ENCODE results near the gene MON1A. TPM values are rescaled to one million over a fixed set of nuclear protein-coding genes. Genes with fewer than 3 reads are reported as not detected.
"Not testable (repeated sequence)": the region's sequence is repeated elsewhere in the genome, so short reads cannot be mapped to it uniquely, and the experiment has no call there.

Gene MON1A
- total RNA-seq, 1 donor from 2014 or later, result 15.5 TPM

DNA sequence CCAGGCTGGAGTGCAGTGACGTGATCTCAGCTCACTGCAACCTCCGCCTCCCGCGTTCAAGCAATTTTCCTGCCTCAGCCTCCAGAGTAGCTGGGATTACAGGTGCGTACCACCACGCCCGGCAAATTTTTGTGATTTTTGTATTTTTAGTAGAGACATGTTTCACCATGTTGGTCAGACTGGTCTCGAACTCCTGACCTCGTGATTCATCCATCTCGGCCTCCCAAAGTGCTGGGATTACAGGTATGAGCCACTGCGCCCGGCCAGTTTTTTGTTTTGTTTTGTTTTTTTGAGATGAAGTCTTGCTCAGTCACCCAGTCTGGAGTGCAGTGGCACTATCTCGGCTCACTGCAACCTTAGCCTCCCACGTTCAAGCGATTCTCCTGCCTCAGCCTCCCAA is 2.7 kb upstream of the MON1A start:
- H3K27me3 Mint-ChIP-seq (ENCODE audit: insufficient read depth); H3K9me3 Mint-ChIP-seq; intact Hi-C loops (cut with micrococcal nuclease); H3K27ac Mint-ChIP-seq; DNase-seq (ENCODE audit: low spot score); H3K4me3 Mint-ChIP-seq; H3K36me3 Mint-ChIP-seq (ENCODE audit: low read depth): not testable (repeated sequence)
- H3K4me1 Mint-ChIP-seq (ENCODE audit: low read depth), result peaks cover 16% of the 10 kb centered on the region

DNA sequence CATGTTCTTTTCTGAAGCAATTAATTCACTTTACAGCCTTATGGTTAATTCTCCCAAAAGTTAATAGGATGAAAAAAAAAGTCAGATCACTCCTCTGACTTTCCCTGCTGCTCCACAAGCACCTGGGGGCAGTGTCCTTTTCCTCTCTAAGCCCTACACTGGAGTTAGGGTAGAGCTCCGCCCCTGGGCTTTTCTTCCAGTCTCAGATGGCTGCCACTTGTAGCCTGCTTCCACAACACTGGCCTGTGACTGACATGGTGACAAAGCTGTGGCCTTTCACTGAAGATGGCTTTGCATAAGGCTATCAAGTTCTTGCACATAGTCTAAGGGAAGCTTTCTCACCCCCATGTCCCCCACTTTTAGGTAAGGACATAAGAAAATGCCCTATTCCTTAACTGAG is 1.3 kb upstream of the MON1A start:
- Mint-ChIP-seq H3K36me3 (ENCODE audit: low read depth) (peaks cover 3% of the 10 kb centered on the region), H3K4me1 (ENCODE audit: low read depth) (peaks cover 20% of the 10 kb centered on the region), H3K27ac (no peak overlapping the region), H3K4me3 (no peak overlapping the region), H3K27me3 (ENCODE audit: insufficient read depth) (no peaks in the 10 kb centered on the region), H3K9me3 (no peaks in the 10 kb centered on the region)
- no peak for DNase-seq (ENCODE audit: low spot score)
- intact Hi-C loops (cut with micrococcal nuclease), result no loop called here

DNA sequence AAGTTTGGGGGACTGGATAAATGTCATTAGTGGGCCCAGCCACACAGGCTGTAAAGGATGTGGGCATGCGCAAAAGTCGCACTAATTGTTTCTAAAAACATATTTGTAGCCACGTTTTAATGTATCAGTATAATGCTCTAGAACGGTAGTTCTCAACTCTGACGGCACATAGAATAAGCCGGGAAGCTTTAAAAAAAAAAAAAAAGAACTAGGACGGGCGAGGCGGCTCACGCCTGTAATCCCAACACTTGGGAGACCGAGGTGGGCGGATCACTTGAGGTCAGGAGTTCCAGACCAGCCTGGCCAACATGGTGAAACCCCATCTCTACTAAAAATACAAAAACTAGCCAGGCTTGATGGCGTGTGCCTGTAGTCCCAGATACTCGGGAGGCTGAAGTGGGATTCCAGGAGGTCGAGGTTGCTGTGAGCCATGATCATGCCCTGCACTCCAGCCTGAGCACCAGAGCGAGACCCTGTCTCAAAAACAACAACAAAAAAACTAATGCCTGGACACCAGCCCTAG is 618 bp upstream of the MON1A start:
- Mint-ChIP-seq H3K27me3 (ENCODE audit: insufficient read depth) (no peaks in the 10 kb centered on the region), H3K27ac (peak overlapping the region; percentile 81), H3K4me3 (peak overlapping the region; percentile 90), H3K9me3 (no peaks in the 10 kb centered on the region), H3K4me1 (ENCODE audit: low read depth) (peaks cover 21% of the 10 kb centered on the region), H3K36me3 (ENCODE audit: low read depth) (peaks cover 3% of the 10 kb centered on the region)
- DNase-seq (ENCODE audit: low spot score), result no peak
- intact Hi-C loops (cut with micrococcal nuclease), result no loop called here

DNA sequence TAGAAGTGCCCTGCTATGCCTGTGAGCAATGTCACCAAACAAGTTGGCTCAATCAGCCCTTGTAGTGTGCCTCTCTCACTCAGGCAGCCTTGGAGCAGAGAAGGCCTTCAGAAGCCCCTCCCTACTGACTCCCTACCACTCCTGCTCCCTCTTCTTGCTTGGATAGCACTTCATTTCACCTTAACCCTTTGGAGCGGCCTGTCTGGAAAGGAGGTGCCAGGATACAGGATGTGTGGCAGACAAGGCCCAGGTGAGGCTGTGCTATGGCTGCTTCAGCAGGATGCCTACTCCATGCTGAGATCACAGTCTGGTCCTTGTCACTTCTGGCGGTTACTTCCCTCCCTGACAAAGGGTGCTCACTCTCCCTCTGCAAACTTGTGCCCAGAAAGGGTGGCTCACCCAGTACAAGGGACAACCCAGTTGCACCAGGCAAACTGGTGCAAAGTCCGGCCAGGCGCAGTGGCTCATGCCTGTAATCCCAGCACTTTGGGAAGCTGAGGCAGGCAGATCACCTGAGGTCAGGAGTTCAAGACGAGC is 1.1 kb downstream of the MON1A start:
- intact Hi-C loops (cut with micrococcal nuclease), result loop anchor here (1.0 to 2.0 kb wide), 8 partner anchors 12 to 364 kb away; partner anchors contain the start of genes IFRD2, INKA1, IP6K1 and MST1R
- Mint-ChIP-seq H3K4me1 (ENCODE audit: low read depth) (peaks cover 21% of the 10 kb centered on the region), H3K4me3 (peak overlapping the region; percentile 90), H3K9me3 (no peaks in the 10 kb centered on the region), H3K36me3 (ENCODE audit: low read depth) (peaks cover 3% of the 10 kb centered on the region), H3K27me3 (ENCODE audit: insufficient read depth) (no peaks in the 10 kb centered on the region), H3K27ac (no peak overlapping the region)
- no peak for DNase-seq (ENCODE audit: low spot score)

DNA sequence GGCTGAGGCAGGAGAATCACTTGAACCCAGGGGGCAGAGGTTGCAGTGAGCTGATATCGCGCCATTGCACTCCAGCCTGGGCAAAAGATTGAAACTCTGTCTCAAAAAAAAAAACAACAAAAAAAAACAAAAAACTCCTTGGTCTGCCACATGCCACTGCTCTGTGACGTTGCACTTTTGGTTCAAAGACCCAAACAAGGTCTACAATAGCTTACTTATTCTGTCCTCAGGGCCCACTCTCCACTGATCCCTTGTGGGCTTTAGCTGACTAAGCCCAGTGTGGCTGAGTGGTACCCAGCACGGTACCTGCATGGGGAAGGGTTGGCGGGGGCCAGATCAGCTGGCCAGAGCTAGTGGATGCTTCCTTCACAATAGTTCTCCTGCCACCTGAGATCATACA is 1.8 kb downstream of the MON1A start:
- Mint-ChIP-seq H3K9me3 (no peaks in the 10 kb centered on the region), H3K4me1 (ENCODE audit: low read depth) (peaks cover 21% of the 10 kb centered on the region), H3K27me3 (ENCODE audit: insufficient read depth) (no peaks in the 10 kb centered on the region), H3K4me3 (peak overlapping the region; percentile 90), H3K27ac (no peak overlapping the region), H3K36me3 (ENCODE audit: low read depth) (peaks cover 3% of the 10 kb centered on the region)
- DNase-seq (ENCODE audit: low spot score), result no peak
- intact Hi-C loops (cut with micrococcal nuclease), result loop anchor here (2.0 kb wide), 2 partner anchors 71 to 125 kb away; partner anchors contain the start of genes INKA1 and TRAIP

DNA sequence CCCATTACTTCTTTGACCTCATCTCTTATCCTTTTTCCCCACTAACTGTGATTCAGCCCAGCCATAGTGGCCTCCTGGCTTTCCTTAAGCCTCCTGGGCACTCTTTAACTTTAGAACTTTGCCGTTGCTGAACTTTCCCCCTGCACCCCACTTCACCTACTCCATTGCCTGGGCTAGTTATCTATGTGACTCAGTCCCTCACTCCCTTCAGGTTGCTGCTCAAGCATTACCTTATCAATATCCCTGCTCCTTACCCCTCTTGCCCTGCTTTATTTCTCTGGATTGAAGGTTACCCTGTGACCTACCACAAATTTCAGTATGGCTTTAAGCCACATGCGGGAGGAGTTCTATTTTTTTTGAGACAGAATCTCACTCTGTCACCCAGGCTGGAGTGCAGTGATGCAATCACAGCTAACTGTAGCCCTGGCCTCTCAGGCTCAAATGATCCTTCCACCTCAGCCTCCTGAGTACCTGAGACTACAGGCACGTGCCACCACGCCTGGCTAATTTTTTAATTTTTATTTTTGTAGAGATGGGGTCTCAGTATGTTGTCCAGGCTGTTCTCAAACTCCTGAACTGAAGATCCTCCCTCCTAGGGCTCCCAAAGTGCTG is 3.4 kb downstream of the MON1A start:
- no peak overlapping the region for H3K27ac Mint-ChIP-seq
- no peak for DNase-seq (ENCODE audit: low spot score)
- intact Hi-C loops (cut with micrococcal nuclease), result no loop called here
- H3K4me3 Mint-ChIP-seq, result no peak overlapping the region
- H3K4me1 Mint-ChIP-seq (ENCODE audit: low read depth), result peaks cover 19% of the 10 kb centered on the region
- H3K27me3 Mint-ChIP-seq (ENCODE audit: insufficient read depth), result no peaks in the 10 kb centered on the region
- H3K36me3 Mint-ChIP-seq (ENCODE audit: low read depth), result peaks cover 3% of the 10 kb centered on the region
- no peaks in the 10 kb centered on the region for H3K9me3 Mint-ChIP-seq

DNA sequence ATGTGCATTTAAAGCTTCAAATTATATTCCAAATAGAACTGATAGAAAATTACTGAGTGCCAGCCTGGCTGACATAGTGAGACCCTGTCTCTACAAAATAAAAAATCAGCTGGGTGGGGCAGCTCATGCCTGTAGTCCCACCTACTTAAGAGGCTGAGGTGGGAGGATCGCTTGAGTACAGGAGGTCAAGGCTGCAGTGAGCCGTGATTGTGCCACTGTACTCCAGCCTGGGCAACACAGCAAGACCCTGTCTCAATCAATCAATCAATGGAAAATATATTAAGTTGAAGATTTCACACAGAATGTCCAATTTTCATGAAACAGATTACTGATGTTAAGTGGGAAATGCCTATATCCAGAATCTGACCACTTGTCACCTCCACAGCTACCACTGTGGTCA is 4.1 kb downstream of the MON1A start:
- no peak for DNase-seq (ENCODE audit: low spot score)
- no peaks in the 10 kb centered on the region for H3K27me3 Mint-ChIP-seq (ENCODE audit: insufficient read depth)
- peaks cover 16% of the 10 kb centered on the region for H3K4me1 Mint-ChIP-seq (ENCODE audit: low read depth)
- no peak overlapping the region for H3K4me3 Mint-ChIP-seq
- peaks cover 3% of the 10 kb centered on the region for H3K36me3 Mint-ChIP-seq (ENCODE audit: low read depth)
- no peaks in the 10 kb centered on the region for H3K9me3 Mint-ChIP-seq
- intact Hi-C loops (cut with micrococcal nuclease), result no loop called here
- H3K27ac Mint-ChIP-seq, result no peak overlapping the region

DNA sequence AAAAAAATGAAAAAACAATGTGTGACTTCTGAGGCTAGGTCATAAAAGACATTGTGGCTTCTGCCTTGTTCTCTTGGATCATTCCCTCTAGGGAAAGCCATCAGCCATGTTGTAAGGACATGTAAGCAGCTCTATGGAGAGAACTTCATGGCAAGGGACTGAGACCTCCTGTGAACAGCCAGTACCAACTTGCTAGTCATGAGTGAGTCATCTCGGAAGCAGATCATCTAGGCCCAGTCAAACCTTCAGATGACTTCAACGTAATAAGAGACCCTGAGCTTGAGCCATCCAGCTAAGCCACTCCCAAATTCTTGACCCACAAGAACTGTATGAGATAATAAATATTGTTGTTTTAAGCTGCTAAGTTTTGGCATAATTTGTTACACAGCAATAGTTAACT is 4.9 kb downstream of the MON1A start:
- intact Hi-C loops (cut with micrococcal nuclease), result no loop called here
- H3K4me1 Mint-ChIP-seq (ENCODE audit: low read depth), result peaks cover 9% of the 10 kb centered on the region
- no peak overlapping the region for H3K27ac Mint-ChIP-seq

DNA sequence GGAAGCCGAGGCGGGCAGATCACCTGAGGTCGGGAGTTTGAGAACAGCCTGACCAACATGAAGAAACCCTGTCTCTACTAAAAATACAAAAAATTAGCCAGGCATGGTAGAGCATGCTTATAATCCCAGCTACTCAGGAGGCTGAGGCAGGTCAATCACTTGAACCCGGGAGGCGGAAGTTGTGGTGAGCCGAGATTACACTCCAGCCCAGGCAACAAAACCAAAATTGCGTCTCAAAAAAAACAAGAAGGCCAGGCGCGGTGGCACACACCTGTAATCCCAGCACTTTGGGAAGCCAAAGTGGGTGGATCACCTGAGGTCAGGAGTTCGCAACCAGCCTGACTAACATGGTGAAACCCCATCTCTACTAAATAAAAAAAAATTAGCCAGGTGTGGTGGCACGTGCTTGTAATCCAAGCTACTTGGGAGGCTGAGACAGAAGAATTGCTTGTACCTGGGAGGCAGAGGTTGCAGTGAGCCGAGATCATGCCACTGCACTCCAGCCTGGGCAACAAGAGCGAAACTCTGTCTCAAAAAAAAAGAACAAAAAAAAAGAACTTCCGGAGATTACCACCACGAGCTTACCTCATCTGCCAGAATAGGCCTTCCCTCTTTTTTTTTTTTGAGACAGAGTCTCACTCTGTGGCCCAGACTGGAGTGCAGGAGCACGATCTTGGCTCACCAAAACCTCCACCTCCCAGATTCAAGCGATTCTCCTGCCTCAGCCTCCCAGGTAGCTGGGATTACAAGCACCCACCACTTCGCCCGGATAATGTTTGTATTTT is 11.6 kb downstream of the MON1A start:
- H3K27ac Mint-ChIP-seq; DNase-seq (ENCODE audit: low spot score); H3K36me3 Mint-ChIP-seq (ENCODE audit: low read depth); H3K9me3 Mint-ChIP-seq; H3K4me3 Mint-ChIP-seq; intact Hi-C loops (cut with micrococcal nuclease); H3K27me3 Mint-ChIP-seq (ENCODE audit: insufficient read depth); H3K4me1 Mint-ChIP-seq (ENCODE audit: low read depth): not testable (repeated sequence)

More for the DNA sequence above, 4.9 kb downstream of the MON1A start:
- DNase-seq (ENCODE audit: low spot score), result no peak
- Mint-ChIP-seq H3K36me3 (ENCODE audit: low read depth) (peaks cover 3% of the 10 kb centered on the region), H3K27me3 (ENCODE audit: insufficient read depth) (no peaks in the 10 kb centered on the region), H3K4me3 (no peak overlapping the region), H3K9me3 (no peaks in the 10 kb centered on the region)

DNA sequence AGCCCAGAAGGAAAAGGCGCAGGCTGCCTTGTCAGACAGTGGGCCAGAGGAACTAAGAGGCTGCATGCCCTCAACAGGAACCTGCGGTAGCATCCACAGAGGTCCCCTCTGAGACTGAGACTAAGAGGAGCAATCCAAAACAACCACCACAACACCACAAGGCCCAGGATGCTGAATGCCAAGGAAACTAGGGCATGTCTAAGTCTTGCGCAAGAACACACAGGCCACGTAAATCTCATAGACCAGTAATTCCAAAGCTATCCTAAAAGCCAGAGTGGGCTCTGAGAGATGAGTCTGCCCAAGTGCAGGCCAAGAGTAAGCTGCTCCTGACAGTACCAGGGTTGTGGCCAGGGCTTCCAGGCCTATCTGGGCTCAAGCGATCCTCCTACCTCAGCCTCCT is 12.9 kb downstream of the MON1A start:
- no peak overlapping the region for H3K27ac Mint-ChIP-seq
- DNase-seq (ENCODE audit: low spot score), result no peak
- intact Hi-C loops (cut with micrococcal nuclease), result no loop called here
- H3K36me3 Mint-ChIP-seq (ENCODE audit: low read depth), result peaks cover 6% of the 10 kb centered on the region
- H3K9me3 Mint-ChIP-seq, result no peaks in the 10 kb centered on the region
- H3K27me3 Mint-ChIP-seq (ENCODE audit: insufficient read depth), result no peaks in the 10 kb centered on the region
- no peaks in the 10 kb centered on the region for H3K4me1 Mint-ChIP-seq (ENCODE audit: low read depth)
- no peak overlapping the region for H3K4me3 Mint-ChIP-seq

DNA sequence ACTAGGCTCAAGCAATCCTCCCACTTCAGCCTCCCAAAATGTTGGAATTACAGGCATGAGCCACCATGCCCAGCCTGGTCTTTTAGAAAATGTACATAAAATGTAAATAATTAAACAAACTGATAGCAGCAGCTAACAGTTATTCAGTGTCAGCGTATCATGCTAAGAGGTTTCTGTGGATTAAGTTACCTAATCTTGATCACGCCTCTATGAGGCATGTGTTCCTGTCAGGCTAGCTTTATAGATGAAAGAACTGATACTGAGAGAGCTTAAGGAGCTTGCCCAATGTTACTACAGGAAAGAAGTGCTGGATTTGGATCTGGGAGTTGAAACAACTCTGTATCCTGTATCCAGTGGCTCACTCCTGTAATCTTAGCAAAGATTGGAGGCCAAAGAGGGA is 14.7 kb downstream of the MON1A start:
- H3K4me1 Mint-ChIP-seq (ENCODE audit: low read depth), result no peaks in the 10 kb centered on the region
- H3K9me3 Mint-ChIP-seq, result no peaks in the 10 kb centered on the region
- H3K27me3 Mint-ChIP-seq (ENCODE audit: insufficient read depth), result no peaks in the 10 kb centered on the region
- intact Hi-C loops (cut with micrococcal nuclease), result no loop called here
- no peak overlapping the region for H3K4me3 Mint-ChIP-seq
- no peak overlapping the region for H3K27ac Mint-ChIP-seq
- DNase-seq (ENCODE audit: low spot score), result no peak
- peaks cover 10% of the 10 kb centered on the region for H3K36me3 Mint-ChIP-seq (ENCODE audit: low read depth)

DNA sequence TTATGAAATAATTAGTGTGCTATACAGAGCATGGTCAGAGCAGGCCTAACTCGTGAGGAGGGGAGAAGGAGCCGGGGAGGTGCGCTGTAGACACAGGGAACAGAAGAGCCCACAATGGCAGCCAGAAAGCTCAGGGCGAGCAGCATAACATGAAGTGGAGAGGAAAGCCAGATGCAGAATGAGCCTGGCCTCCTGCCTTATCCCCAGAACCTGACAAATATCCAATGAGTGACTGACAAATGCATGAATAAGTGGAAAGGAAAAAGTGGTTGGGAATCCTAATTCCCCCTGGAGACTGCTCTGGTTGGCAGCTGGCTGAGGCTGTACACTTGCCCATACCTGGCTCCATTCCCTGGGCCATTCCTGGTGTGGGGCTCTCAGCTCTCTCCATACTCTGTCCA is 16.7 kb downstream of the MON1A start:
- no peak overlapping the region for H3K4me3 Mint-ChIP-seq
- no peak for DNase-seq (ENCODE audit: low spot score)
- no peaks in the 10 kb centered on the region for H3K4me1 Mint-ChIP-seq (ENCODE audit: low read depth)
- H3K27ac Mint-ChIP-seq, result no peak overlapping the region
- no peaks in the 10 kb centered on the region for H3K9me3 Mint-ChIP-seq
- peaks cover 12% of the 10 kb centered on the region for H3K36me3 Mint-ChIP-seq (ENCODE audit: low read depth)
- intact Hi-C loops (cut with micrococcal nuclease), result no loop called here
- H3K27me3 Mint-ChIP-seq (ENCODE audit: insufficient read depth), result no peaks in the 10 kb centered on the region

DNA sequence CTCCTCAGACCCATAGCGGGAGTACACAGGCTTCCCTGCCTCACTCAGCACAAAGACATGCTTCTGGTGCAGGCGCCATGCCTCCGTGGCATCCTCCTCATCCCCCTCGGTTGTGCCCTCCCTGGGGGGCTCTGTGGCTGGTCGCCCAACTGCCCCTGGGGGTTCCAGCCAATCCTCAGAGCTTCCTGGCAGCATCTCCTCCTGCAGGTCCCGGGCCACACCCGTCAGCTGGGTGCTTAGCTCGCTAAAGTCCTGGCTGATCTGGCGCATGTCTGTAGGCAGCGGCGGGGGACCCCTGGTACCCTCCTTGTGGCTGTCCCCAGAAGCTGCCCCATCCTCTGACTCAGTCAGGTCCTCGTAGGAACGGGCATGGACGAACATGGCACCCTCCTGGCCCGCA is 18.0 kb downstream of the MON1A start:
- DNase-seq (ENCODE audit: low spot score), result no peak
- Mint-ChIP-seq H3K36me3 (ENCODE audit: low read depth) (peaks cover 12% of the 10 kb centered on the region), H3K9me3 (no peaks in the 10 kb centered on the region), H3K27me3 (ENCODE audit: insufficient read depth) (no peaks in the 10 kb centered on the region), H3K27ac (no peak overlapping the region), H3K4me3 (no peak overlapping the region), H3K4me1 (ENCODE audit: low read depth) (peaks cover 8% of the 10 kb centered on the region)
- intact Hi-C loops (cut with micrococcal nuclease), result no loop called here
